ENCODE results near the gene KCNT1.
"Not testable (repeated sequence)": the region's sequence is repeated elsewhere in the genome, so short reads cannot be mapped to it uniquely, and the experiment has no call there.

The KCNT1 gene

GRCh38 chr9:135672786-135673185, 29.2 kb upstream of the KCNT1 start:
- DNase-seq (ENCODE audit: low read depth in 2 of 2, low spot score in 1 of 2) = not testable (repeated sequence)

- no peak for DNase-seq (ENCODE audit: low read depth in 2 of 2, low spot score in 1 of 2)
Observed at GRCh38 chr9:135673941-135674340, 28.0 kb upstream of the KCNT1 start.

GRCh38 chr9:135674977-135675376, 27.0 kb upstream of the KCNT1 start:
- no peak for DNase-seq (ENCODE audit: low read depth in 2 of 2, low spot score in 1 of 2)

GRCh38 chr9:135676891-135677290, 25.1 kb upstream of the KCNT1 start:
- DNase-seq (ENCODE audit: low read depth in 2 of 2, low spot score in 1 of 2) = no peak

GRCh38 chr9:135677641-135678168, 24.3 kb upstream of the KCNT1 start:
- no peak for DNase-seq (ENCODE audit: low read depth in 2 of 2, low spot score in 1 of 2)

- DNase-seq (ENCODE audit: low read depth in 2 of 2, low spot score in 1 of 2) = no peak
Observed at GRCh38 chr9:135678236-135679017, 23.6 kb upstream of the KCNT1 start.

- DNase-seq (ENCODE audit: low read depth in 2 of 2, low spot score in 1 of 2) = no peak
Observed at GRCh38 chr9:135680056-135680455, 21.9 kb upstream of the KCNT1 start.

- no peak for DNase-seq (ENCODE audit: low read depth in 2 of 2, low spot score in 1 of 2)
Observed at GRCh38 chr9:135681161-135681560, 20.8 kb upstream of the KCNT1 start.

- no peak for DNase-seq (ENCODE audit: low read depth in 2 of 2, low spot score in 1 of 2)
Observed at GRCh38 chr9:135683401-135684034, 18.5 kb upstream of the KCNT1 start.

GRCh38 chr9:135684691-135685090, 17.3 kb upstream of the KCNT1 start:
- no peak for DNase-seq (ENCODE audit: low read depth in 2 of 2, low spot score in 1 of 2)

GRCh38 chr9:135687216-135687615, 14.8 kb upstream of the KCNT1 start:
- DNase-seq (ENCODE audit: low read depth in 2 of 2, low spot score in 1 of 2) = no peak

- DNase-seq (ENCODE audit: low read depth in 2 of 2, low spot score in 1 of 2) = no peak
Observed at GRCh38 chr9:135689011-135689410, 13.0 kb upstream of the KCNT1 start.

- DNase-seq (ENCODE audit: low read depth in 2 of 2, low spot score in 1 of 2) = no peak
Observed at GRCh38 chr9:135690836-135691570, 11.0 kb upstream of the KCNT1 start.

GRCh38 chr9:135692410-135692809, 9.6 kb upstream of the KCNT1 start:
- DNase-seq (ENCODE audit: low read depth in 2 of 2, low spot score in 1 of 2) = no peak

- DNase-seq (ENCODE audit: low read depth in 2 of 2, low spot score in 1 of 2) = no peak
Observed at GRCh38 chr9:135693265-135693664, 8.7 kb upstream of the KCNT1 start.

- DNase-seq (ENCODE audit: low read depth in 2 of 2, low spot score in 1 of 2) = no peak
Observed at GRCh38 chr9:135693771-135694170, 8.2 kb upstream of the KCNT1 start.

GRCh38 chr9:135694414-135694813, 7.6 kb upstream of the KCNT1 start:
- DNase-seq (ENCODE audit: low read depth in 2 of 2, low spot score in 1 of 2) = no peak

- no peak for DNase-seq (ENCODE audit: low read depth in 2 of 2, low spot score in 1 of 2)
Observed at GRCh38 chr9:135695036-135695435, 6.9 kb upstream of the KCNT1 start.

- DNase-seq (ENCODE audit: low read depth in 2 of 2, low spot score in 1 of 2) = no peak
Observed at GRCh38 chr9:135695642-135696041, 6.3 kb upstream of the KCNT1 start.

GRCh38 chr9:135696446-135696845, 5.5 kb upstream of the KCNT1 start:
- no peak for DNase-seq (ENCODE audit: low read depth in 2 of 2, low spot score in 1 of 2)

- DNase-seq (ENCODE audit: low read depth in 2 of 2, low spot score in 1 of 2) = no peak
Observed at GRCh38 chr9:135697226-135697625, 4.8 kb upstream of the KCNT1 start.

GRCh38 chr9:135698236-135698635, 3.7 kb upstream of the KCNT1 start:
- no peak for DNase-seq (ENCODE audit: low read depth in 2 of 2, low spot score in 1 of 2)
